Measurements from ENCODE around the gene KLF7.

Gene KLF7

GRCh38 chr2:207165121-207166038 lies at the start of gene KLF7:
KLF7 (minus strand) TSS chr2:207165948; CDS start chr2:207165568, 380 bp downstream.
- no peak for DNase-seq

- no peak for DNase-seq
Observed at GRCh38 chr2:207215308-207215707, 49.6 kb upstream of the KLF7 start.

- DNase-seq, result no peak
Observed at GRCh38 chr2:207214446-207214845, 48.7 kb upstream of the KLF7 start.

DNA sequence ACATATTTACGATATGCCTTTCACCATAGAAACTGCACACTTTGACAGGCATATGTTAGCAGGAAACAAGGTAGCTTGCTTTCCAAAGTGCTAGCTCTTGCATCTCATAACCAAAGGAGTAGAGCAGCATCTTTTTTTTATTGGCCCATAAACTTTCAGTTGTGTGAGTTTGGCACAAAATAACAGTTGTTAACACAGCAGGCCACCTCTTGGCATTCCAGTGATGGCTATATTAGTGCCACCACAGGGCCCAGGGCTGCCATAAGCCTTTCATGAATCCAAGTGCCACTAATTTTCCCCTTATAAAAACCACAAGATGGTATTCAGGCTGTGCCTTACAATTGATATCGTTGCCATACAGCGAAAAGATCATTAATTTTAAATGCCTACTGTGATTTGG lies 40.3 kb upstream of the KLF7 start:
- DNase-seq, result no peak

DNA sequence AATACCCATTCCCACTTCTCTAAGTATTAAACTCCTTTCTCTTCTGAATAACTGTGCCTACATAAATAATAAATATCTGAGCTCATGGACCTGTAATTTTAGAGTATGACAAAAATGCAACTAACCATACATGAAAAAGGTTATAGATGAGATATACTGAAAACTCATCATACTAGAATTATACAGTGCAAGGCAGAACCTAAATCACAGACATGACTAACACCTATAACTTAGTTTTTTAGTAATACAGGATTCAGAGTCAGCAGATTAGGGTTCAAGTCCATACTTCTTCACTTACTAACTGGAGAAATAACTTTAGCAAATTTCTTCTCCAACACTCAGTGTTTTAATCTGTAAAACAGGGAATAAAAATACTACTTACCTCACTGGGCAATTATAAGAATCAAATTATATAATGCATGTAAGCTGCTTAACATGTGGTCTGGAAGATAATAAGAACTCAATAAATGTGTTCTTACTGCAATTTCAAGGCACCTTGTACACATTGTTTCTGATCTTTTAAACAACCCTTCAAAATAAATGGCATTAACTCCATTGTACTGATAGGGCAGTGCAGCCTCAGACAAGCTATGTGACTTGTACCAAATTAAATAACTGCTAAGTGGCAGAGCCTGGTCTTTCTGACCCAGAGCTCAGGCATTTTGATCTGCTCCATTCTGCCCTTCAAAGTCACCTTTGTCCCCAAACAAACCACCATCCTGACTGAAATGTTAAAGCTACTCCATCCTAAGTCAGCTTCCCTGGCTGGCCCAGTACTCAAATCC lies 39.6 kb upstream of the KLF7 start:
- DNase-seq, result no peak

DNA sequence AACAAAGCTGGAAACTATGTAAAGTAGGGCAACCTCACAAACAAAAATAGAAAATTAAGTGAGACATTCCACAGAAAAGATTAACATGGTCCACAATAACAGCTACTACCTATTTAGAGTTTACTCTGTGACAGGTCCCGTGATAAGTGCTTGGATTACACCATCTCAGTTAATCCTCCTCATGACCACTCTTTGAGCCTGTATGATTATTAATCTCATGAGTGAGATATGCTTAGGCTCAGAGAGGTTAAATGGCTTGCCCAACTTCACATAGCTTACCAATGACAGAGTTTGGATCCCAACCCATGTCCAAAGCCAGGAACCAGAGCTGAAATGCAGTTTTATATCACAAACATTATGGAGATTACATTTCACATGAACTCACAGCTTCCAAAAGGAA lies 37.3 kb upstream of the KLF7 start:
- no peak for DNase-seq

GRCh38 chr2:207202645-207203044 lies 36.9 kb upstream of the KLF7 start:
- DNase-seq, result no peak

- DNase-seq, result no peak
Observed at GRCh38 chr2:207201416-207201815, 35.7 kb upstream of the KLF7 start.

GRCh38 chr2:207200136-207200535 lies 34.4 kb upstream of the KLF7 start:
- DNase-seq, result no peak

GRCh38 chr2:207194028-207194427 lies 28.3 kb upstream of the KLF7 start:
- no peak for DNase-seq

- DNase-seq, result no peak
Observed at GRCh38 chr2:207188626-207189419, 23.1 kb upstream of the KLF7 start.

GRCh38 chr2:207185372-207185771 lies 19.6 kb upstream of the KLF7 start:
- no peak for DNase-seq

DNA sequence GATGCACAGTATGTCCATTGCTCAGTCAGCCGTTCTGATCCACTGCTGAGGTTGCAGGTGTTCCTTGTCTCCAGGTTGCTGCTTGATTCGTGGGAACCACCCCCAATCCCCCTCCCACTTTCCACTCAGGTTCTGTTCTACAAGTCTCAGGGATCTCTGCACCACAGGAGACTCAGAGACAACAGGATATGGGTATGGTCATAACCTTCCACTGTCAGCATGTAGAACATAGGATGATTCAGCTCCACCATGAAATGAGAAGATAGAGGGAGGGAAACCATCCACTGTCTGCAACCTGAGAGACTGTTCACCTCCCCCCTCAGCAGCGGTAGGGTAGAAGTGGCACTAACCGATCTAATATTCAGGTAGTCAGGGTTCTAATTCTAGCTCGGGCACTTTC lies 19.0 kb upstream of the KLF7 start:
- no peak for DNase-seq

GRCh38 chr2:207184348-207184747 lies 18.6 kb upstream of the KLF7 start:
- DNase-seq, result no peak

DNA sequence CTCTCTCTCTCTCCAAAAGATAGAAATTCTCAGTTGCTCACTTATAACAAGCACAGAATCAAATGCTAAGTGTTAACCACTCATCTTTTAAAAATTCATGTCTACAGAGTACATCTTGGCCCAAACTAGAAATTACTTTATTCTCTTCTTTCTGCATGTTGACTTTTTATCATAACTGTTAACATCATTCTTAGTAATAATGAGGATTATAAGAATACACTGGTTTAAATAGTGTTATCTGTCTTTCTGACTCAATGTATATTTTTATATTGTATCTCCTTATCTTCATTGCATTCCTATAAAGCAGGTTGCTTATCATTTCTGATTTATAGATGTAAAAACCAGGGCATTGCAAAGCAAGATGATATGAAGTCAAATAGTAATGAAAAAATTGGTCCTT lies 17.8 kb upstream of the KLF7 start:
- DNase-seq, result no peak

DNA sequence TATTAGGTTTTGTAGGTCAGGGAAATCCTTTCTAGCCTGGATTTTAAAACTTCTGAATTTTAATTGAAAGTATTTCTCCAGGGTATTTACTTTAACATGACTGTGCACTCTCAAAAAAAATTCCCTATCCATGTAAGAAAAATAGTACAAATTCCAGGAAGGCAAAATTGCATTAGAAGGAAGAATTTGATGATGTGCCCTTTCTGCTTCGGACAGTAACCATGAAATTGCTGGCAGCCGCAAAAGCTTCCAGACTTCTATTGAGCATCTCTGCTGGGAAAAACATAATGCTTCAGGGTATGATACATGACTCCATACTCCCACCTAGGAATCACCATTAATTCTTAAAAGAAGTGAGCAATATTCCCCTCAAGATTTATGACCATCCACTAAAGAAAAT lies 17.2 kb upstream of the KLF7 start:
- no peak for DNase-seq

DNA sequence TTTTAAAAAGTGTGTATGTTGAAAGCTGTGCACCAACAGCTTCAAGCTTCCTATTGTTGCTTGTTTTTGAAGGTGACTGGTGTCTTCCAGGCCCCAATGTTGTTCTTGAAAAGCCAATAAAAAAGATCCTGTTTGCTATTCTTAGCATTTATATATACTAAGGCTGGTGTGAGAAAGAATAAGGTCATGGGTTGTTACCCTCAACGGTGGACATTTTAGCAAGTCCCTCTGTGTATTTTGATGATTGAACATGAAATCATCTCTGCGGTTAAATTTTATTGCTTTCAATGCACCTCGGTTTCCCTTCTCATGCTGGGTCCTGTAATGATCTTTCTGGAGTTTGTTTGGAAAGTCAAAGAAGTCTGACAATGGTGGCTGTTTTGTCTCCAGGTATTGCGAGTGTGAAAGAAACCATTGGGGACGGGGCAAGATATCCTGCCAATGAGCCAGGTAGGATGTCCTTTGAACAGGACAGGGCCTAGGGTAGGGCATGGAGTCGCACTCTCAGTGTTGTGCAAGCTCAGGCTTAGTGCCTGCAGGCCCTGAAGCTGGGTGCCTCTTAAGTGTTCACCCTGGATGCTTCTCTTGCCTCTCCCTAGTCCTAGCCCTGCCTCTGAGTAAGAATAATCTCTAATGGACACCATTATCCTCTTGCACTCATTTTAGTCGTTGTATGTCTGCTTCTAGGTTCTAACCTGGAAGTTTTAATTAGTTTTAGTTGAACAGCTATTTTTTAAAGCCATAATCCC lies 16.0 kb upstream of the KLF7 start:
- DNase-seq, result no peak

- DNase-seq, result no peak
Observed at GRCh38 chr2:207180741-207181140, 15.0 kb upstream of the KLF7 start.

DNA sequence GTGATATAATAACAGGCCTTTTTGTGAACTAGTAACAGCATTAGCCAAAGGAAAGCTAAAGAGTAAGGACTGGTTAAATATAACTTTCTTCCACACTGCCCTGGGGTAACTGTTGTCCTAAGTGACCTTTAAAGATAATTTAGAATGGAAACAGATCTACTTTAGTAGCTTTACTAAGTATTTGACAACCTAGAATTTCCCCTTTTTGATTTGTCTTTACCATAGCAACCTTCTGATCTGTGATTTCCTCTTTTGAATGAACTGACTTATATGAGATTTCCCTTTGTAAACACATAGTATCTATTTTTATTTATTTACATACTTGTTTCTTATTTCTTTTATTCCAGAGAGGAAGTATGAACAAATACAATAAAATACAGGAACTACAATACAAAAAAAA lies 10.5 kb upstream of the KLF7 start:
- no peak for DNase-seq

DNA sequence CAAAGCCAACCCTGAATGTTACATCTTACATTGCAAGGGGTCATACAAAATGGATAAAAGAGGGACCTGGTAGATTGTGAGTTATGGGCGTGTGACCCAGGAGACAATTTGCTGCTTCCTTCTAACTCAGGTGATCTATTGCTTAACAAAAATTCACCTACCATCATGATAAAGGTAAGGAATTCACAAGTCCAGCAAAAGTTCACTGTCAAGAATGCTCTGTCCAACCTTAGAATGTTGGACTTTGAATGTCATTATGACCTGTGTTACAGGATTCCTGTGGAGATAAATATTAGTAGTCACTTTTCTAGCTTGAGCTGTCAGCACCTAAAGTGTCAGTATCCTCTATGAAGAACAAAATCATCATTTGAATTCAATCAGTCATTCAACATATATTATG lies 7.9 kb upstream of the KLF7 start:
- no peak for DNase-seq

DNA sequence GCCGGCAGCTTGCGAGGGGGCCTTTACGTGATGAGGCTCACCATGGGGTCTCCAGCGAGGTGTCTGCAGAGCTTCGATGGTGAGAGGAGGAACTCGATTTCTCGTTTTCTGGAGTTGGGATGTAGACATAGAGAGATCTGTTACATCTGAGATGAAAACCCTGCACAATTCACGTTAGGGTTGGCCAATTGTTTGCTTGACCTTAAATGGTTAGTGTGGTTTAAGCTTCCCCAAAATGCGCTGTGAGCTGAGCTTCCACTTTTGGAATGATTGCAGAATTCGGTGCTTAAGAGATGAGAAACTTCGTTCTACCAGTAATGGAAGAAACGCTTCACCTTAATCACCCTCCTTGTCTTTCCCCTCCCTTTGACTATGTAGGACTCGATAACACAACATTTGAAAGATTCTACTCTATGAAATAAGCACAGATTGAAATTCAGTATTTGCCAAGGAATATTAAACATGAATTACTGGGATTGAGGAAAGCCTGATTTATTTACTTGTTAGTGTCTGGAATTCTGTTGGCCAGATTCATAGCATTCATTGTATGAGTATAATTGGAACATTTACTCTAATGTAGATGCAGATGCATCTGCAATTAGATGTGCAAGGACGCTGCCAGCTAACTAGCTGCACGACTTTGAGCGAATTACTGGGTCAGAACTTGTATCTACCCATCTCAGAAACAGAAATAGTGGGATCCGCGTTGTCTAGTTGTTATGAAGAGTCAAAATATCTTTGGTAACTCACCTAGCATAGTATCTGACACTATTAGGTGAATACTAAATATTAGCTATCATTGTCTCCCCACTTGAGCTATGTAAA lies 1.6 kb upstream of the KLF7 start:
- DNase-seq, result no peak
